Endodermal cell (in vitro differentiated cells): ENCODE results near the gene WFDC9. TPM values are rescaled to one million over a fixed set of nuclear protein-coding genes. Genes with fewer than 3 reads are reported as not detected.

Source experiments
- DNase-seq: peaks from one replicate; pipeline ENCODE4 v3.0.0-alpha.2; 2017
- H3K27ac ChIP-seq: 2 replicates; pipeline ENCODE4 v1.5.1; 2013; ENCODE audit warnings: mild to moderate bottlenecking, low read depth, low read length, moderate library complexity
- H3K27me3 ChIP-seq: 2 replicates; pipeline ENCODE4 v1.6.1; 2013; ENCODE audit warnings: mild to moderate bottlenecking, low read length, moderate library complexity; ENCODE audit not compliant: insufficient read depth, control insufficient read depth, poor library complexity, severe bottlenecking
- H3K36me3 ChIP-seq: 2 replicates; pipeline ENCODE4 v1.7.0; 2013; ENCODE audit warnings: mild to moderate bottlenecking, low read length, moderate library complexity; ENCODE audit not compliant: control insufficient read depth, insufficient read depth
- H3K4me1 ChIP-seq: one replicate; pipeline ENCODE4 v1.7.0; 2013; ENCODE audit warnings: low read length; ENCODE audit not compliant: control insufficient read depth, insufficient read depth
- H3K4me3 ChIP-seq: 2 replicates; pipeline ENCODE4 v1.5.1; 2013; ENCODE audit warnings: mild to moderate bottlenecking, low read length, moderate library complexity
- H3K9ac ChIP-seq: 2 replicates; pipeline ENCODE4 v1.6.1; 2013; ENCODE audit warnings: mild to moderate bottlenecking, low read length, moderate library complexity; ENCODE audit not compliant: poor library complexity, severe bottlenecking; ENCODE audit errors: extremely low read depth
- H3K9me3 ChIP-seq: 2 replicates; pipeline ENCODE4 v1.6.1; 2013; ENCODE audit warnings: mild to moderate bottlenecking, low read length, moderate library complexity; ENCODE audit not compliant: control insufficient read depth
- H3K27ac Mint-ChIP-seq: 2 replicates; pipeline ENCODE4 v1.8.0; 2020; ENCODE audit warnings: mixed read lengths
- H3K27me3 Mint-ChIP-seq: 2 replicates; pipeline ENCODE4 v1.8.0; 2021; ENCODE audit warnings: mild to moderate bottlenecking, mixed read lengths; ENCODE audit not compliant: insufficient read depth
- H3K36me3 Mint-ChIP-seq: 2 replicates; pipeline ENCODE4 v1.8.0; 2020; ENCODE audit warnings: low read depth, mixed read lengths
- H3K4me1 Mint-ChIP-seq: 2 replicates; pipeline ENCODE4 v1.8.0; 2020; ENCODE audit warnings: mixed read lengths
- H3K4me3 Mint-ChIP-seq: 2 replicates; pipeline ENCODE4 v1.8.0; 2020; ENCODE audit warnings: mild to moderate bottlenecking, moderate library complexity, mixed read lengths
- H3K9me3 Mint-ChIP-seq: 2 replicates; pipeline ENCODE4 v1.8.0; 2020; ENCODE audit warnings: mild to moderate bottlenecking, mixed read lengths
- CTCF ChIP-seq: fragments of 200-600 bp; sonication (generic); conservative IDR thresholded peaks from 2 replicates; pipeline ENCODE4 v1.5.0; 2021; ENCODE audit warnings: antibody characterized with exemption, mild to moderate bottlenecking
- WGBS, 2 experiments: methylation state at CpG; one replicate each; pipeline versions ENCODE4 v1.1.5 to v1.1.7; 2013; ENCODE audit warnings: missing lambda C conversion rate in 2 of 2, mixed read lengths in 1 of 2; ENCODE audit not compliant: insufficient coverage in 1 of 2, insufficient read length in 1 of 2; 5-methylcytosine and 5-hydroxymethylcytosine counted together
- total RNA-seq, 2 donors: library from RNA; stranded (reverse); fragmentation: NEBNext Ultra II Directional in 1 of 2; extraction: Animal tissue kit (Norgen Biotek cat#: 25700) in 1 of 2; gene quantifications; 2 replicates in 1 of 2; 3 replicates in 1 of 2; pipeline ENCODE4 v1.2.1, GENCODE V29; 2021

The WFDC9 gene
- total RNA-seq, 2 donors from 2014 or later, result not detected

- Mint-ChIP-seq H3K36me3 (peaks cover 2% of the 10 kb centered on the region), H3K4me3 (no peak within 1 kb of the TSS), H3K4me1 (peaks cover 1% of the 10 kb centered on the region), H3K27ac (no peak within 1 kb of the TSS), H3K27me3 (peaks cover 10% of the 10 kb centered on the region), H3K9me3 (peaks cover 10% of the 10 kb centered on the region)
- Histone ChIP-seq H3K36me3 (no peaks in the 10 kb centered on the region), H3K4me1 (no peaks in the 10 kb centered on the region), H3K9ac (no peak within 1 kb of the TSS), H3K4me3 (no peak within 1 kb of the TSS), H3K9me3 (peaks cover 16% of the 10 kb centered on the region), H3K27me3 (no peaks in the 10 kb centered on the region), H3K27ac (no peak within 1 kb of the TSS)
- peak; percentile 85 for TF ChIP-seq CTCF
- 26 to 31% methylated on average over 8 to 9 of the region's 9 CpGs for WGBS, 2 experiments
- peak; percentile 86 for DNase-seq
Measured at GRCh38 chr20:45629496-45630100, 1.5 kb downstream of the WFDC9 start, which contains the start of gene WFDC10A. TSS of gene WFDC10A (plus strand) at chr20:45629739. CDS start at chr20:45629814, 75 bp downstream.

GRCh38 chr20:45626540-45626939, 4.5 kb downstream of the WFDC9 start:
- no peak for DNase-seq
- H3K4me3 Mint-ChIP-seq, result no peak overlapping the region
- H3K9me3 Mint-ChIP-seq, result peaks cover 17% of the 10 kb centered on the region
- H3K27ac ChIP-seq, result no peak overlapping the region
- H3K9me3 ChIP-seq, result peaks cover 27% of the 10 kb centered on the region
- H3K4me1 Mint-ChIP-seq, result peaks cover 1% of the 10 kb centered on the region
- peaks cover 10% of the 10 kb centered on the region for H3K27me3 Mint-ChIP-seq
- peaks cover 2% of the 10 kb centered on the region for H3K36me3 Mint-ChIP-seq
- TF ChIP-seq CTCF, result no peak
- H3K9ac ChIP-seq, result no peak overlapping the region
- H3K4me1 ChIP-seq, result no peaks in the 10 kb centered on the region
- H3K27ac Mint-ChIP-seq, result no peak overlapping the region
- WGBS, 2 experiments, result 60 to 100% methylated on average over 1 of the region's 2 CpGs
- no peaks in the 10 kb centered on the region for H3K27me3 ChIP-seq
- no peak overlapping the region for H3K4me3 ChIP-seq
- H3K36me3 ChIP-seq, result no peaks in the 10 kb centered on the region

- H3K36me3 Mint-ChIP-seq, result peaks cover 2% of the 10 kb centered on the region
- H3K27me3 ChIP-seq, result no peaks in the 10 kb centered on the region
- no peak for TF ChIP-seq CTCF
Measured at GRCh38 chr20:45621593-45621992, 9.5 kb downstream of the WFDC9 start.

More at GRCh38 chr20:45621593-45621992, 9.5 kb downstream of the WFDC9 start:
- no peak for DNase-seq
- Mint-ChIP-seq H3K27ac (no peak overlapping the region), H3K4me1 (no peaks in the 10 kb centered on the region), H3K9me3 (peaks cover 19% of the 10 kb centered on the region), H3K27me3 (no peaks in the 10 kb centered on the region), H3K4me3 (no peak overlapping the region)
- WGBS, 2 experiments, result 98 to 100% methylated on average over 1 to 2 of the region's 2 CpGs
- Histone ChIP-seq H3K36me3 (no peaks in the 10 kb centered on the region), H3K9ac (no peak overlapping the region), H3K9me3 (peaks cover 27% of the 10 kb centered on the region), H3K4me1 (no peaks in the 10 kb centered on the region), H3K4me3 (no peak overlapping the region), H3K27ac (no peak overlapping the region)
